C4-2B (cell line): Measurements from ENCODE around the gene TNFRSF19.

Source experiments
- H3K27ac ChIP-seq: fragments of 450-650 bp; 2 replicates; pipeline ENCODE4 v1.5.1; 2017
- CTCF ChIP-seq: fragments of 450-650 bp; conservative IDR thresholded peaks from 2 replicates; pipeline ENCODE4 v1.5.1; 2017; ENCODE audit warnings: mild to moderate bottlenecking
- ZFX ChIP-seq: fragments of 450-650 bp; IDR thresholded peaks from 2 replicates; pipeline ENCODE4 v1.6.1; 2017

TNFRSF19 gene

GRCh38 chr13:23697772-23698313 lies 127.6 kb downstream of the TNFRSF19 start:
- H3K27ac ChIP-seq = no peak overlapping the region
- no peak for TF ChIP-seq ZFX
- no peak for TF ChIP-seq CTCF

GRCh38 chr13:23699271-23699670 lies 129.1 kb downstream of the TNFRSF19 start:
- no peak for TF ChIP-seq ZFX
- no peak for TF ChIP-seq CTCF
- H3K27ac ChIP-seq = no peak overlapping the region

- TF ChIP-seq ZFX (no peak), CTCF (no peak)
- H3K27ac ChIP-seq = no peak overlapping the region
Measured at GRCh38 chr13:23701186-23701585, 131.0 kb downstream of the TNFRSF19 start.

GRCh38 chr13:23701636-23702035 lies 131.4 kb downstream of the TNFRSF19 start:
- no peak overlapping the region for H3K27ac ChIP-seq
- TF ChIP-seq ZFX = no peak
- no peak for TF ChIP-seq CTCF

- no peak overlapping the region for H3K27ac ChIP-seq
- TF ChIP-seq CTCF (no peak), ZFX (no peak)
Measured at GRCh38 chr13:23703246-23703860, 133.1 kb downstream of the TNFRSF19 start.

GRCh38 chr13:23705583-23705982 lies 135.4 kb downstream of the TNFRSF19 start:
- TF ChIP-seq CTCF = no peak
- TF ChIP-seq ZFX = no peak
- H3K27ac ChIP-seq = no peak overlapping the region

- TF ChIP-seq CTCF = no peak; the same call in 1 of the 2 replicates
- TF ChIP-seq ZFX = no peak
- H3K27ac ChIP-seq = no peak overlapping the region
Measured at GRCh38 chr13:23707674-23708073, 137.5 kb downstream of the TNFRSF19 start.
